GM12875 (cell line): Measurements from ENCODE around the gene ST3GAL3.

Source experiments
- H3K4me3 ChIP-seq: one replicate; pipeline ENCODE4 v1.5.1; 2011; ENCODE audit warnings: low read depth, low read length, control low read depth
- TF ChIP-seq, protein P1 (sequence below): IDR thresholded peaks from 2 replicates; pipeline ENCODE4 v1.5.1; 2011; ENCODE audit warnings: low read depth, mild to moderate bottlenecking, control low read depth, inconsistent platforms, low read length, moderate library complexity, borderline replicate concordance; ENCODE audit not compliant: insufficient read depth

The ST3GAL3 gene

DNA sequence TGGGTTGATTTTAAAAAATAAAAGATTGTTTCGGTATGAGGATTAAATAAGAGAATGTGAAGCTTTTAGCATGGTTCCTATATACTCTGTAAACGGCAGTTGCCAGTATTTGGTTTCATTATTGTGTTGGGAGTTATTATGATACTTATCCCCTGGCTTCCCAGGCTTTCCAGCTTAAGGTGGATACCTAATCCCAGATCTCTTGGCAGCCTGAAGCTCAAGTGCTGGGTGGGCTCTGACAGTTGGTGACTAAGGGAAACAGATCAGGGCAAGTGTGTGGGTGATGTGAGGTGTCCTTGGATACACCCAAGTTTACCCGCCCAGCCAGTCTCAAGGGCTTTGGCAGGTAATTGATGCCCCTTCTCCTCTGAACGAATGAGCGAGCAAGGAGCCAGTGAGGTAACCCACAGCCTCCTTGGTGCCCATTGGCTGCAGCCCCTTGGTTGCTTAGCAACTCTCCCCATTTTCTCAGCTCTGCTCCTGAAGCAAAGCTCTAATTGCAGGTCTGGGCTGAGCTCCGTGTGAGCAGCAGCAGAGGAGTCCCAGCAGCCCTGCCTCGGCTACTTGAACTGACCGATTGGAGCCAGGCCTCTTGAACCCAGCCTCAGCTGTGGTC lies 245.5 kb downstream of the ST3GAL3 start:
- H3K4me3 ChIP-seq: no peak overlapping the region
- TF ChIP-seq, protein P1, sequence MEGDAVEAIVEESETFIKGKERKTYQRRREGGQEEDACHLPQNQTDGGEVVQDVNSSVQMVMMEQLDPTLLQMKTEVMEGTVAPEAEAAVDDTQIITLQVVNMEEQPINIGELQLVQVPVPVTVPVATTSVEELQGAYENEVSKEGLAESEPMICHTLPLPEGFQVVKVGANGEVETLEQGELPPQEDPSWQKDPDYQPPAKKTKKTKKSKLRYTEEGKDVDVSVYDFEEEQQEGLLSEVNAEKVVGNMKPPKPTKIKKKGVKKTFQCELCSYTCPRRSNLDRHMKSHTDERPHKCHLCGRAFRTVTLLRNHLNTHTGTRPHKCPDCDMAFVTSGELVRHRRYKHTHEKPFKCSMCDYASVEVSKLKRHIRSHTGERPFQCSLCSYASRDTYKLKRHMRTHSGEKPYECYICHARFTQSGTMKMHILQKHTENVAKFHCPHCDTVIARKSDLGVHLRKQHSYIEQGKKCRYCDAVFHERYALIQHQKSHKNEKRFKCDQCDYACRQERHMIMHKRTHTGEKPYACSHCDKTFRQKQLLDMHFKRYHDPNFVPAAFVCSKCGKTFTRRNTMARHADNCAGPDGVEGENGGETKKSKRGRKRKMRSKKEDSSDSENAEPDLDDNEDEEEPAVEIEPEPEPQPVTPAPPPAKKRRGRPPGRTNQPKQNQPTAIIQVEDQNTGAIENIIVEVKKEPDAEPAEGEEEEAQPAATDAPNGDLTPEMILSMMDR: no peak

DNA sequence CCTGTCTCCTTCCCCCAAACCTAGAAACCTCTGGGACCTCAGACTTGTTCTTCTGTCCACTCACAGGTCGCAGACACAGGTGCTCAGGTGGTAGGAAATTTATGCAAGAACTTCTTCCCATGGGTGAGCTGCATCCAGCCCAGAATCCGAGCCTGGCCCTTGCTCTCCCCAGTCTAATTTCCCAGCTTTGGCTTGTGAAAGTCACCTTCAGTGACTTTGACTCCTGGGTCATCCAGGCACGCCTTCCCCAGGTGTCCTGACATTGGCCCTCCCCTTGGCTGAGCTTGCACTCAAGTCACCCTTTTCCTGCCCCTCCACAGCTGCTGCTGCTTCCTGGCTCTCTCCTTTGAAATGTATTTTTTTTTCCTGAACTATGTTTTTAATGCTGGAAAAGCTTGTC lies 246.0 kb downstream of the ST3GAL3 start:
- no peak overlapping the region for H3K4me3 ChIP-seq
- TF ChIP-seq, protein P1: no peak

DNA sequence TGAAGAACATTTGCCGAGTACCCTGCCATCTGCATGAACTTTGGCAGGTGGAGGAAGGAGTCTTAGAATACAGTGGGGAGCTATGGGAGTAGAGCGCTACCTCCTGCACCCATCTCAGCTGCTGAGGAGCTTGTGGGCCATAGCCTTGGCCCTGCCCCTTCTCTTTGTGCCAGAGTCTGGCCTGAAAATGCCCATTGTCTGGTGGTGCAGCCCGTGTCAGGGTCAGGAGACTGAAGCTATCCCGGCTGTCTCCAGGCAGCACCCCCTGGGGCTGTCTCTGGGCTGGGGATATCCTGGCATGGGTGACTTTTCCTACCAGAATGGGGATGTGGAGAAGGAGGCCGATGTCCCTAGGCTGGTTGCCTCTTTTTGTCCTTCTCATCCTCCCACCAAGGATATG lies 246.7 kb downstream of the ST3GAL3 start:
- TF ChIP-seq, protein P1: no peak
- no peak overlapping the region for H3K4me3 ChIP-seq

DNA sequence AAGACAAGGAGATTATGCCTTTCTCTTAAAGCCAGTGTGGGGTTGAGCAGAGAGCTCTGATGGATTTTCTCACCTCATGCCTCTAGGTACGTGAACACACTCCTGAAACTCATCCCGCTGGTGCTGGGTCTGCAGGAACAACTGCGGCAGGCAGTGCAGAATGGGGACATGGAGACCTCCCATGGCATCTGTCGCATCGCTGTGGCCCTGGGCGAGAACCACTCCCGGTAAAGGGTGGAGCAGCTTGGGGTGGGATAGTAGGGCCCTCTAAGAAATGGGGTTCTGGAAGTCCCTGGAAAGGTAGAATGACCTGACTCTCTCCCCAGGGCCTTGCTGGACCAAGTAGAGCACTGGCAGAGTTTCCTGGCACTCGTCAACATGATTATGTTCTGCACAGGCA lies 248.9 kb downstream of the ST3GAL3 start:
- TF ChIP-seq, protein P1: no peak
- no peak overlapping the region for H3K4me3 ChIP-seq

DNA sequence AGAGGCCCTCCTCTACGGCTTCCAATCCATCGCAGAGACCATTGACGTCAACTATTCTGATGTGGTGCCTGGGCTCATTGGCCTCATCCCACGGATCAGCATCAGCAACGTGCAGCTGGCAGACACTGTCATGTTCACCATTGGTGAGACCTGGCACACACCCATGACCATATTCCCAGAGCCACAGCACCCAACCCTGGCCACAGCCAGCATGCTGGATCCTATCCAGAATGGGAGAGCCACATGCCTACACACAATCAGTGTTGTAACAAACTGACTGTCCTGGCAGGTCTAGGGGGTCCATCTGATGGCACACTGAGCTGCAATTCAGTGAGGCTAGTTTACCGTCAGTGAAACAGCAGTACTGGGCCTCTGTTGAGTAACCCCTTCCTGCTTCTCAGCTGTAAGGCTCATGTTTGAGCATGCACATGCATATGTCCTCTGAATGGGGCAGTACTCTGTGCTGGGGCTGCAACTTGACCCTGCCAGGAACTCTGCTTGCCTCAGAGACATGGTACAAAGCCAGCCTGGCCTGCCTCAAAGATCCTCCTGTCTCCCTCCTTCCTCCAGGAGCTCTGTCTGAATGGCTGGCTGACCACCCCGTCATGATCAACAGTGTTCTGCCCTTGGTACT lies 250.2 kb downstream of the ST3GAL3 start:
- no peak overlapping the region for H3K4me3 ChIP-seq

DNA sequence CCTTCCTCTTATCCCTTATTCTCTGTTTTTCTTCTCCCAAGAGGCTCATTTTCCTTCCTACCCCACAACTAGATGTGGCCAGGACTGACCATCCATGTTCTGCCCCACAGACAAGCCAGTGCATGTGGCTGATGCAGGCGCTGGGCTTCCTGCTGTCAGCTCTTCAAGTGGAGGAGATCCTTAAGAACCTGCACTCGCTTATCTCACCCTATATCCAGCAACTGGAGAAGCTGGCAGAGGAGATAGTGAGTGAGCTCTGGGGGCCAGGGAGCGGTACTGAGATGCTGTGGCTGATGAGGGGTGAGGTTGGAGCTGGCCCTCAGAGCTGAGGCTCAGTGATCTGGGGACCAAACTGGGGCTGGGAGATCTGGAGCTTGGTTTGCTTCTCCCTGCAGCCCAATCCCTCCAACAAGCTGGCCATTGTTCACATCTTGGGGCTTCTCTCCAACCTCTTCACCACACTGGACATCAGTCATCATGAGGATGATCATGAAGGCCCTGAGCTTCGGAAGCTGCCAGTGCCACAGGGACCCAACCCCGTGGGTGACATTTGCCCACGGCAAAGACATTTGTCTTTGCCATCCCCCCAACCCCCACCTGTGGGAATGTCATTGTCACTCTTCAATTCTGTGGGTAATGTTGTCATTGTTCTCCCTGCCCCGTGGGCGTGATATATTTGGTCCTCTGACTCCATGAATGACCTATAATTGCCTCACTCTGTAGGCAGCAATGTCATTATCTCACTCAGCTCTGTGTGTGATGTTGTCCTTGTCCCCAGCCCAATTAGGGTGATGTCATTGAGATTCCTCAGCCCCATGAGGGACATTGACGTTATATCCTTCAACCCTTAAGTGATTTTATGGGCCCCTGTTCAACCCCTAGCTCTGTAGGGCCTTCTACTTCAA lies 251.3 kb downstream of the ST3GAL3 start:
- TF ChIP-seq, protein P1: no peak
- no peak overlapping the region for H3K4me3 ChIP-seq

More for the DNA sequence above, 250.2 kb downstream of the ST3GAL3 start:
- TF ChIP-seq, protein P1: no peak

DNA sequence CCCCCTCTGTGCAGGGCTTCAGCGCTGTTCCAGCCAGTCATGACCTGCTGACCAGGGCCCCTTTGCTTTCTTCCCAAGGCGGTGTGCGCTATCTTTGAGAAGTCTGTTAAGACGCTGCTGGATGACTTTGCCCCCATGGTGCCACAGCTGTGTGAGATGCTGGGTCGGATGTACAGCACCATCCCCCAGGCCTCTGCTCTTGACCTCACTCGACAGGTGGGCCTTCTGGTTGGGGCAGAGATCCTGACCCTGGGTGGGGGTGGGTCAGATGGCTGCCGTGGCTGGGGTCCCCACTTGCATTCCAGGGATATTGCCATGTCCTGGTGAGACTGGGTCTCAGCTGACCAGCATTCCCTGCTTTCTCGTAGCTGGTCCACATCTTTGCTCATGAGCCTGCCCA lies 253.5 kb downstream of the ST3GAL3 start:
- TF ChIP-seq, protein P1: no peak
- no peak overlapping the region for H3K4me3 ChIP-seq
